DMS 273 (cell line): ENCODE measurements around the gene RNF213.

Experiments
- DNase-seq: peaks from one replicate; lab custom pipeline; 2025; ENCODE audit not compliant: unreplicated experiment; lab: John Stamatoyannopoulos, UW

Gene RNF213

GRCh38 chr17:80427366-80428282, 167.0 kb downstream of the RNF213 start:
- no peak for DNase-seq

DNA sequence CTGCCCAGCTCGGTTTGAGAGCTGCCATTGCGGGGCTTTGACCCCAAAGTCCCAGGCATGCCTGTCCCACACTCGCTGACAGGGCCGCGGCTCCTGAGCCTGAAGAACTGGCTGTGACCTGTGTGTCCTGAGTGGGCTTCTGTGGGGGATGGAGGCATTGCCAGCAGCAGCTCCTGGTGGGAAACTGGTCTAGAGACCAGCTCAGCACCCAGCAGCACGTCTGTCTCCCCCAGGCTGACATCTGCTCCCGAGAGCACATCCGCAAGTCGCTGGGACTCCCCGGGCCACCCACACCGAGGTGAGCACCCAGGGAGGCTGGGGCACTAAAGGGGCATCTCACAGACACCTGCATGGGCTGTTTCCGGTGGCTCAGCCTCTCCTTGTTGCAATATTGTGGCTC, 167.7 kb downstream of the RNF213 start:
- no peak for DNase-seq

DNA sequence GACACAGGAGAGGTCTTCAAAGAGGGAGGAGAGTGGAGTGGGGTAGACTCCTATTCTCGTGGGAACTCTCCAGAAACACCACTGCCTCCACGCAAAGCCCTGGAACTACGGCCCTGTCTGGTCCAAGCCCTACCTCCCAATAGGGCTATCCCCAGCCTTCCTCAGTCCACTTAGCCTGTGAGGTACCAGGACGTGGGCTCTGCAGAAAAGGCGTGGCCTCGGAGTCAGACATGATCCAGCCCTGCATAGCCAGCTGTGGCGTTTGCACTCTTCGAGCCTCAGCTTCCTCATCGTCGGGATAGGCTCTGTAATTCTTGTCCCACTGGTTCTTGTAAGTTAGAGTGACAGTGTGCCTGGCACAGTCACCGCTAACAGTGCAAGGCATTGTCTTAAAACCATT, 168.1 kb downstream of the RNF213 start:
- DNase-seq, result no peak

GRCh38 chr17:80429356-80430275, 169.0 kb downstream of the RNF213 start:
- DNase-seq, result no peak

DNA sequence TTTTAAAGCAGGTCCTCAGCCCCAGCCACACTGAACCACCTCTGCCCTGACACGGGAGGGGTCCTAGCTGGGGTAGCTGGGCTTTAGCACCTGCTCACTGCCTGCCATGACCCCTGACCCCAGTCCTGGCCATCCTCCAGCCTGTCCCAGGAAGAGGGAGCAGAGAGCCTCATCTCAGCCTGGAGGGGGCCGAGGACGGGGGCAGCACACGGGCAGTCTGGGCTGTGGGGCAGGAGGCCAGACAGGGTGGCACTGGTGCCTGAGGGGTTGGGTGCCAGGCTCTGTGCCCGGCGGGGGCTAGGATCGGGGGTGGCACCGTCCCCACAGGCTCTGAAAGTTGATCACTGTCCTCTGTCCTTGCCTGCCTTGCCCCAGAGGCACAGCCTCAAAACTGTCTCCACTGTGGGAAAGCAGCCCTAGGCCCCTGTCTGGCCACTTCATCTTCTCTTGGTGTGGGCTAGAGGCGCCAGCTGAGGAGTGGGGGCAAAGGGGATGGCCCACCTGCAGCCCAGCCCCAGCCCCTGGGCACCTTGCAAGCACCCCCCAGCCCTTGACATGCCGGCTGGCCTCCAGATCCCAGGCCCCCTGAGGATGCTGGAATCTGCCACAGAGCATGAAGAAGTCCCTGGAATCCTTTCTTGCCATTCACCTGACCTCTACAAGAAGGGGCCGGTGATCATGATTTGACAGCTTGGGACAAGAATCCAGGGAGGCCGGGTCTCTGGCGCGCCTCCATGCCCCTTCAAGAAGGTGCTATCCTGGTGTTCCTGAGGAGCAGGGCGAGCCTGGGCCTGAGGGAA, 170.0 kb downstream of the RNF213 start:
- no peak for DNase-seq

- DNase-seq, result no peak
Measured at GRCh38 chr17:80431246-80432195, 170.9 kb downstream of the RNF213 start.

GRCh38 chr17:80432350-80432955, 171.8 kb downstream of the RNF213 start:
- DNase-seq, result no peak

GRCh38 chr17:80432961-80433550, 172.4 kb downstream of the RNF213 start:
- DNase-seq, result no peak

DNA sequence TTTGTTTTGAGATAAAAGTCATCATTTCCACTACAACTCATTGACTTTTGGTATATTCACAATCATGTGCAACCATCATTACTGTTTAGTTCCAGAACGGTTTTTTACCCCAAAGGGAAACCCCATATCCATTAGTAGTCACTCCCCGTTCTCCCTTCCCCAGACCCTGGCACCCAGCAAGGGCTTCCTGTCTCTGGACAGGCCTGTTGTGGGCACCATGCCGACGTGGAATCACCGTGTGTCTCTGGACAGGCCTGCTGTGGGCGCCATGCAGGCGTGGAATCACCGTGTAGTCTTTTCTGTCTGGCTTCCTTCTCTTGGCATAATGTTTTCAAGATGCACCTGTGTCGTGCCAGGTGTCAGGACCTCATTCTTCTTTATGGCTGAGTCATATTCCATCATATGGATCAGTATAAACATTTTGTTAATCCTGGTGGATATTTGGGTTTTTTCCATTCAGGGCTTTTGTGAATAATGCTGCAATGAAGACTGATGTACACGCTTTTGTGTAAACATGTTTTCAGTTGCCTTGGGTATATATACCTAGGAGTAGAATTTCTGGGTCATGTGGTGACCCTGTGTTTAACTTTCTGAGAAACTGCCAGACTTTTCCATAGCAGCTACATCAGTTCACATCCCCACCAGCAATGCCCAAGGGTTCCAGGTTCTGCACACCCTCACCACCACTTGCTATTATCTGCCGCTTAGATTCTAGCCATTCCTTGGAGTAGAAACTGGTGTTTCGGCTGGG, 173.4 kb downstream of the RNF213 start:
- no peak for DNase-seq

DNA sequence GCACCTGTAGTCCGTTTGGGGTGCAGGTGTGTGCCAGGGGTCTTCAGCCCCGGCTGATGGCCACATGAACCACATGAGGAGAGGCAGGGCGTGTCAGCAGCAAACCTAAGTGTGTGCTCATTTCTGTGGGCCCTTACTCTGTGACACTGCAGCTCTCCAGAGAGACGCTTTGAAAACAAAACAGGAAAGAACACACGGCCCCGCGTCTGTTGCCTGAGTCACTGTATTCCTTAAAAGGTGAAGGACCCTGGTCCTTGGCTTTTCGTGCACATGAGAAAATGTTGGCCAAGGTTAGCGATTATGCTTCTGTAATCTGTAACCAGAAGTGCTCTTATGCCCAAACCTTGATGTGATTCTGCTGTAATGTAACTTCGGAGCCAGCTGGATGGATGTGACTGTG, 176.9 kb downstream of the RNF213 start:
- no peak for DNase-seq

DNA sequence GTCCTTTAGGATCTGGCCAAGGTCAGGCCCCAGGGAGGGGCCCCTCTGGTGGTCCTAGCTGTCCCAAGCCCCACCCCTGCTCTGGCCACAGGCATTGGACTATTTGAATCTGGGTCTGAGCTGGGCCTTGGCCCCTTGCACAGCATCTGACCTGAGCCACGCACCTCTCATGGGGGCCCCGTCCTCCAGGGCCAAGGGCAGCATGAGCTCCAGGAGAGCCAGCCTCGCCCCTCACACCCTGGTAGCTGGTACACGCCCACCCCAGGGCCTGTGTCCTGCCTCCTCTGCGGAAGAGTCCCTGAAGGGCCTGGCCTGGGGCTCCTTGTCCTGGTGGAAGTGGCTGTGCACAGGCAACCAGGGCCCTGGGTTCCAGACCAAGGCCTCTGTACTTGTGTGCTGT, 178.2 kb downstream of the RNF213 start:
- DNase-seq, result no peak

DNA sequence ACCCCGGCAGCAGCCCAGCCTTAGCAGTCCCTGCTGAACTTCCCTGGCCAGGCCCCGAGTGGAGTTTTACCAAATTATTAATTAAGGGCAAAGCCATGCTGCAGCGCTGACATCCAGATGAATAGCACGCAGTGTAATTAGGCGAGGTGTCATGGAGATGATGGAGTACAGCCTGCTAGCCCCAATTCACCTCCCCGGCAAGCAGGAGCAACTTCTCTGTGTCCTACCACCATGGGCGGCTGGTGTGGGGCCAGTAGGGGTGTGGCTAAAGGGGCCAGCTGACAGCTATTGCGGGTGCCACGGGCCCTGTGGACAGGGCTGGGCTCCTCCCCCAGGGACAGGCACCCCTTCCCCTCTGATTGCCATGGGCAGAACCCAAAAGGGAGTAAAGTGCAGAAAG, 178.8 kb downstream of the RNF213 start:
- DNase-seq, result no peak

- DNase-seq, result peak; percentile 76
Measured at GRCh38 chr17:80441133-80441578, 180.5 kb downstream of the RNF213 start.

- peak; percentile 53 for DNase-seq
Measured at GRCh38 chr17:80441598-80442322, 181.1 kb downstream of the RNF213 start.

GRCh38 chr17:80442323-80442659, 181.6 kb downstream of the RNF213 start:
- DNase-seq, result no peak

GRCh38 chr17:80442764-80443163, 182.1 kb downstream of the RNF213 start:
- no peak for DNase-seq

- peak; percentile 71 for DNase-seq
Measured at GRCh38 chr17:80443498-80443897, 182.8 kb downstream of the RNF213 start.
